Osteocyte (in vitro differentiated cells): ENCODE measurements around the gene SIGMAR1. TPM values are rescaled to one million over a fixed set of nuclear protein-coding genes. Genes with fewer than 3 reads are reported as not detected.

ENCODE experiments used
- DNase-seq: peaks from one replicate; pipeline ENCODE4 v3.0.0; 2021; ENCODE audit warnings: mixed read lengths; ENCODE audit not compliant: unreplicated experiment; ENCODE audit errors: extremely low spot score
- H3K27ac Mint-ChIP-seq: one replicate; pipeline ENCODE4 v1.8.0; 2021; ENCODE audit warnings: mild to moderate bottlenecking, mixed read lengths; ENCODE audit not compliant: unreplicated experiment
- H3K27me3 Mint-ChIP-seq: one replicate; pipeline ENCODE4 v1.8.0; 2021; ENCODE audit warnings: mixed read lengths; ENCODE audit not compliant: unreplicated experiment
- H3K36me3 Mint-ChIP-seq: one replicate; pipeline ENCODE4 v1.8.0; 2021; ENCODE audit warnings: mixed read lengths; ENCODE audit not compliant: unreplicated experiment
- H3K4me1 Mint-ChIP-seq: one replicate; pipeline ENCODE4 v1.8.0; 2021; ENCODE audit warnings: mixed read lengths; ENCODE audit not compliant: unreplicated experiment
- H3K4me3 Mint-ChIP-seq: one replicate; pipeline ENCODE4 v1.8.0; 2021; ENCODE audit warnings: mild to moderate bottlenecking, moderate library complexity, mixed read lengths; ENCODE audit not compliant: unreplicated experiment
- H3K9me3 Mint-ChIP-seq: one replicate; pipeline ENCODE4 v1.8.0; 2021; ENCODE audit warnings: mixed read lengths; ENCODE audit not compliant: unreplicated experiment
- CTCF ChIP-seq: fragments of 200-600 bp; sonication (generic); IDR thresholded peaks from 2 replicates; pipeline ENCODE4 v1.5.0; 2021; ENCODE audit warnings: antibody characterized with exemption, mild to moderate bottlenecking, moderate library complexity
- total RNA-seq: library from RNA; stranded (reverse); gene quantifications from 2 replicates; pipeline ENCODE4 v1.2.1, GENCODE V29; 2021

Gene SIGMAR1
- total RNA-seq, 1 donor from 2014 or later = 71.9 TPM

GRCh38 chr9:34592895-34593601, 44.5 kb downstream of the SIGMAR1 start:
- H3K9me3 Mint-ChIP-seq = no peaks in the 10 kb centered on the region
- no peak for DNase-seq
- no peak overlapping the region for H3K4me3 Mint-ChIP-seq
- peaks cover 58% of the 10 kb centered on the region for H3K27me3 Mint-ChIP-seq
- H3K4me1 Mint-ChIP-seq = peaks cover 31% of the 10 kb centered on the region
- no peaks in the 10 kb centered on the region for H3K36me3 Mint-ChIP-seq
- TF ChIP-seq CTCF = no peak
- no peak overlapping the region for H3K27ac Mint-ChIP-seq

DNA sequence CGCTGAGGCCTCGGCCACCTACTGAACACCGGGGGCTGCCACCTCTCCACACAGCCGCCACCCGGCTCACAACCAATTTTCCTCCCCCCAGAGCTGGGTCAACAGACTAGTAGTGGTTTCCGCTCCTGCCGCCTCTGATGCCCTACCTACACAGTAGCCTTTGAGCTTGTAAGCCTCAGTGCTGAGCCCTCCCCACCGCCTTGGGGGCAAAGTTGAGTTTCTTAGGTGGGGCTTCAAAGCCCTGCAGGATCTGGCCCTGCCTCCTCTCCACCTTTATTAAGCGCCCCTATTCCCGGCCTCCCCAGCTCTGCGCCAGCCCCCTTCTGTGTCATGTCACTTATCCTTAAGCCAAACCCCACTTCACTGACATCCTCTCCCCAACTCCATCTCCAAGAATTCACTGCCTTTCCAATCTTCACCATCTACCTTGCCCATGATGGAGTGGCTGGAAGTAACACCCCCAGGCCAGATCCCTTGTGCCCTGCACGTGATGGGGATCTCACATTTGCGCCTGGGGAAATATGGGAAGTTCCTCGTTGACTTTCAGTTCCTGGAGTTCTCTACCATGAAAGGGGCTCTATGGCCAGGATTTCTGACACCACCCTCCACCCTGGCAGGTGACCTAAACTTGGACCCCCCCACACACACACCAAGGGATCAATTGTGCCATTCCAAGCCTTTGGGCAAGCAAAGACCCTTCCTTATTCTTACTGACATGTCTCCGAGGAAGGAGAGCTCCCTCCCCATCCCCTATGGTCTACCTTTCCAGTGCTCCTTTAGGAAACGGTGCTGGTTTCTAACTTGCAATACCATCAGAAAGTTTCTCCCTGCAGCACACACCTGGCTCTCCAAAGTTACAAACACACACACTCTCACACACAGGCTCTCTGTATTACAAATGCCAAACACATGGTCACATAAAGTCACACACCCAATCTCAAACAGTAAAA, 45.4 kb downstream of the SIGMAR1 start:
- Mint-ChIP-seq H3K9me3 (no peaks in the 10 kb centered on the region), H3K27ac (no peak overlapping the region), H3K27me3 (peaks cover 58% of the 10 kb centered on the region), H3K36me3 (no peaks in the 10 kb centered on the region), H3K4me3 (no peak overlapping the region), H3K4me1 (peaks cover 31% of the 10 kb centered on the region)
- DNase-seq = no peak
- no peak for TF ChIP-seq CTCF

DNA sequence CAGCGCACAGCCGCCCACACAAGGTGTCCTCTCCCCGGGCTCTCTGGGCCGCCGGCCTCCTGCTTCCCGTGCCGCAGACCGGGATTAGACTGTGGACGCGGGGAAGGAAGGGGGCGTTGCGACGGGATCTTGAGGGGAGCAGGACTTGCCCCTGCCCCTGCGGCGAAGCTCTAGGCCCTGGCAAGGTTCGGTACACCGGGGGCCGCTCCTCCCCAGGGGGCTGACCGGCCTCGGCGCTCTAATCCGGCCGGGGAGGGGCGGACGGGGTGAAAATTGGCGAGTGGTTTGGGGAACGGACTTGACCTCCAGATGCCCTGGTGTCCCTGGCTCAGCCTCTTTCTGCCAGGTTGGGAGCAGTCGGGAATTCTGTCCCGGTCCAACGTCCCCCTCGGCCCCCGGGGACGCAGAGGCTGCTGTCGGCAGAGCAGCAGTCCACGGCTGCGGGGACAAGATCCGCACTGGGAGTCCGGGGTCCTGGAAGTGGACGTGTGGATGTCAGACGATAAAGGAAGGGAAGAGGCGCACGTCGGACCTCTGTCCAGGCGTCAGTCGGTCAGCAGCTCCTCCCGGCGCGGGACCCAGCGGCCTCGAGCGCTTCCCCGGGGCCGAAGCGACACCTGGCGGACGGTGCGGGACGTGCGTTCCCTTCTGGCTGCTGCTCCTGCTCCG, 46.2 kb downstream of the SIGMAR1 start:
- DNase-seq = peak; percentile 96
- H3K4me3 Mint-ChIP-seq = no peak overlapping the region
- peaks cover 31% of the 10 kb centered on the region for H3K4me1 Mint-ChIP-seq
- H3K36me3 Mint-ChIP-seq = no peaks in the 10 kb centered on the region
- peak; percentile 96 for TF ChIP-seq CTCF
- H3K27ac Mint-ChIP-seq = no peak overlapping the region
- peaks cover 61% of the 10 kb centered on the region for H3K27me3 Mint-ChIP-seq
- H3K9me3 Mint-ChIP-seq = no peaks in the 10 kb centered on the region

DNA sequence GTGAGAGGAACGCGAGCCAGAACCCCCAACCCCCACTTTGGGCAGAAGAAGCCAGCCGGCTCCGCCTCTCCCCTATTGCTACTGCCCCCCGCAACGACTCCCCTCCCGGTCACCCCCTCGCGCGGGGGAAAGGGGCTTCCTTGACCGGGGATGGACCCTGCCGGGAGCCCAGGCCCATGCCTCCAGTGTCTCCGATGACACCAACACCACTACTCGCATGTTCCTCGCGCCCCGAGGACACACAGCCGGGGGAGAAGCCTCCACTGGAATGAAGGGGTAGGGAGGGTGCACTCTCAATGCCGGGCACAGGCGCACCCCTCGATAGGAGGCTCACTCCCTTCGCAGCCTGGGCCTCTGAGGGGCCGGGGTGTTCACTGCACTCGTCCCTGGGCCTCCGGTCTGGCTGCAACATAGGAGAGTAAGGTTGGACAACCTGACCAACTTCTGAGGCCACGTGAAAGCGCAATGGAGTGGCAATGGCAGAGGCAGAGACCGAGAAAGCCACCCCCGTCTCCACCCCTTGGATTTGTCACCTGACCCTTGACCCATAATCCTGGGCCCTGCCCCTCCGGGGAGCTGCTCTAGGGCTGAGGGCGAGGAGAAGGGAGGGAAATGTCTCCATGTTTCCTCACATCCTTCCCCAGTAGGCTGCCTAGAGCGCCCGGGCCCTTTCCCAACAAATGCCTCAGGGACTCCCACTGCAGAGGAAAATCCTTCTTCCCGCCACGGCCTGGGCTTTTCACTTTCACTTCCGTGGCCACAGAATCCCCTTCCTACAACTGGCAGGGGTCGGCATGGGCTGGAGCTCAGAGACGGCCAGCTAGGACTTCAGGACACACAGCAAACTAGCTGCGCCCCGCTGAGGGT, 47.0 kb downstream of the SIGMAR1 start:
- DNase-seq = no peak
- H3K36me3 Mint-ChIP-seq = no peaks in the 10 kb centered on the region
- H3K4me3 Mint-ChIP-seq = peak overlapping the region; percentile 66
- peaks cover 31% of the 10 kb centered on the region for H3K4me1 Mint-ChIP-seq
- TF ChIP-seq CTCF = no peak
- H3K9me3 Mint-ChIP-seq = no peaks in the 10 kb centered on the region
- peaks cover 65% of the 10 kb centered on the region for H3K27me3 Mint-ChIP-seq
- no peak overlapping the region for H3K27ac Mint-ChIP-seq
